ENCODE data around the gene ITPR2. TPM values are rescaled to one million over a fixed set of nuclear protein-coding genes. Genes with fewer than 3 reads are reported as not detected.

Gene ITPR2
- total RNA-seq, 2 experiments from 2014 or later: 28.8 to 29.9 TPM

GRCh38 chr12:26331136-26331535, 501.9 kb downstream of the ITPR2 start:
- Histone ChIP-seq H3K36me3 (ENCODE audit: insufficient read depth, low read length) (no peaks in the 10 kb centered on the region), H3K4me1 (ENCODE audit: insufficient read depth, low read length) (no peaks in the 10 kb centered on the region), H3K4me3 (ENCODE audit: low read length) (no peak overlapping the region), H3K9me3 (ENCODE audit: control insufficient read depth in 1 of 2, insufficient read depth in 1 of 2, low read length in 2 of 2) (peaks cover 18 to 21% of the 10 kb centered on the region in 2 experiments), H3K27me3 (ENCODE audit: control insufficient read depth in 1 of 2, insufficient read depth in 2 of 2, low read length in 2 of 2) (no peaks in the 10 kb centered on the region), H3K27ac (ENCODE audit: low read depth in 1 of 2, low read length in 2 of 2) (no peak overlapping the region)
- intact Hi-C loops (cut with DNase I, micrococcal nuclease): no loop called here
- H3K9me3 Mint-ChIP-seq: peaks cover 10% of the 10 kb centered on the region
- no peaks in the 10 kb centered on the region for H3K4me1 Mint-ChIP-seq (ENCODE audit: low read depth)
- TF ChIP-seq CTCF (IDR thresholded peaks at IDR 0.05): no peak
- ChIA-PET CTCF (no interaction called here), POLR2A (no interaction called here)
- H3K27ac Mint-ChIP-seq: no peak overlapping the region
- ATAC-seq (ENCODE audit: poor library complexity) (no peak), DNase-seq (no peak)
- no peak overlapping the region for H3K4me3 Mint-ChIP-seq
- H3K36me3 Mint-ChIP-seq (ENCODE audit: low read depth): peaks cover 23% of the 10 kb centered on the region
- no peaks in the 10 kb centered on the region for H3K27me3 Mint-ChIP-seq

GRCh38 chr12:26327975-26328644, 504.9 kb downstream of the ITPR2 start:
- POLR2A ChIA-PET: no interaction called here
- H3K36me3 Mint-ChIP-seq (ENCODE audit: low read depth): no peaks in the 10 kb centered on the region
- H3K27me3 ChIP-seq (ENCODE audit: control insufficient read depth in 1 of 2, insufficient read depth in 2 of 2, low read length in 2 of 2): no peaks in the 10 kb centered on the region
- no peaks in the 10 kb centered on the region for H3K36me3 ChIP-seq (ENCODE audit: insufficient read depth, low read length)
- H3K4me1 ChIP-seq (ENCODE audit: insufficient read depth, low read length): no peaks in the 10 kb centered on the region
- intact Hi-C loops (cut with DNase I, micrococcal nuclease): no loop called here
- H3K9me3 ChIP-seq (ENCODE audit: control insufficient read depth in 1 of 2, insufficient read depth in 1 of 2, low read length in 2 of 2): peaks cover 12% of the 10 kb centered on the region in 2 experiments
- CTCF ChIA-PET: no interaction called here
- H3K4me3 ChIP-seq (ENCODE audit: low read length): no peak overlapping the region
- no peak overlapping the region for H3K4me3 Mint-ChIP-seq
- H3K27ac ChIP-seq (ENCODE audit: low read depth in 1 of 2, low read length in 2 of 2): no peak overlapping the region
- no peak for ATAC-seq (ENCODE audit: poor library complexity)
- DNase-seq: no peak
- no peak for TF ChIP-seq CTCF (IDR thresholded peaks at IDR 0.05)
- no peak overlapping the region for H3K27ac Mint-ChIP-seq
- no peaks in the 10 kb centered on the region for H3K27me3 Mint-ChIP-seq
- no peaks in the 10 kb centered on the region for H3K4me1 Mint-ChIP-seq (ENCODE audit: low read depth)
- H3K9me3 Mint-ChIP-seq: peaks cover 4% of the 10 kb centered on the region

GRCh38 chr12:26323673-26324072, 509.3 kb downstream of the ITPR2 start:
- H3K27ac ChIP-seq (ENCODE audit: low read depth in 1 of 2, low read length in 2 of 2): no peak overlapping the region
- CTCF ChIA-PET: no interaction called here
- intact Hi-C loops (cut with DNase I, micrococcal nuclease): no loop called here
- Mint-ChIP-seq H3K4me3 (no peak overlapping the region), H3K27me3 (peaks cover 5% of the 10 kb centered on the region), H3K27ac (no peak overlapping the region), H3K9me3 (peaks cover 3% of the 10 kb centered on the region), H3K36me3 (ENCODE audit: low read depth) (no peaks in the 10 kb centered on the region), H3K4me1 (ENCODE audit: low read depth) (no peaks in the 10 kb centered on the region)
- no peaks in the 10 kb centered on the region for H3K27me3 ChIP-seq (ENCODE audit: control insufficient read depth in 1 of 2, insufficient read depth in 2 of 2, low read length in 2 of 2)
- no peaks in the 10 kb centered on the region for H3K36me3 ChIP-seq (ENCODE audit: insufficient read depth, low read length)
- no peaks in the 10 kb centered on the region for H3K4me1 ChIP-seq (ENCODE audit: insufficient read depth, low read length)
- no peak for ATAC-seq (ENCODE audit: poor library complexity)
- TF ChIP-seq CTCF (IDR thresholded peaks at IDR 0.05): no peak
- no peak overlapping the region for H3K4me3 ChIP-seq (ENCODE audit: low read length)
- peaks cover 0 to 7% of the 10 kb centered on the region in 2 experiments for H3K9me3 ChIP-seq (ENCODE audit: control insufficient read depth in 1 of 2, insufficient read depth in 1 of 2, low read length in 2 of 2)
- no peak for DNase-seq
- POLR2A ChIA-PET: no interaction called here
